GM04504 (cell line): ENCODE data around the gene SHROOM4.
A peak's percentile ranks its signal among the peaks of the same experiment; 100 is the strongest.

Experiments
- DNase-seq: peaks from one replicate; pipeline ENCODE4 v3.0.0-alpha.2; 2012; ENCODE audit warnings: low read depth

SHROOM4 gene

DNA sequence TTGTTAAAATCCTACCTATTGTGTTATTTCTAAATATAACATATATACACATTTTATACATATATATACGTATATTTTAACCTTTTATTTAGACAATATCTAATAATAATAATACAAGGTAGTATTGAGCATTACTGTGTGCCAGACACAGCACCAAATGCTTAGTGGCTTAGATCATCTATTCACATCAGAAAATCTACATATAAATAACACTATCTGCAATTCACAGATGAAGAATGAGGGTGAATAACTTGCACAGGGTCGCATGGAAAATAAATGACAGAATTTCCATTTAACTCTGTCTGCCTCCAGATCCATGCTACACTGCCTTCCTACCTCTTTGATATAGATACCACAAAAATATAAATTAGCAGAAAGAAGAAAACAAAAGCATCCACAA is 37.7 kb downstream of the SHROOM4 start:
- DNase-seq: no peak

DNA sequence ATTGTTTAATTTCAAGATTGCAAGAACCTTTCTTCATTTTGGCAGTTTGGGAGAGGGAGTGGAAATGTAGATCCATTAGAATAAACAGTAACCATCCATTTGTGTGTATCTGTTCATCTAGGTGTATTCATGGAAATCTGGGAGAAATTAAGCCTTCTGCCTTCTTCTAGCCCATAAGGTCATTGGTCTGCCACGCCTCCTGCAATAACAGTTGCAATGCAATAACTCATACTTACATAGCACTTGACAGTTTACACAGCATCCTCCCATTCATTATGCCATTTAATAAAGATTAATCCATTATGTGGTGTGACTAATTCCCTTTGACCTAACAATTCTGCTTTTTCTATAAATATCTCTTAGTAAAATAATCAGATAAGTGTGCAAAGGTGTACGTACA is 42.6 kb downstream of the SHROOM4 start:
- DNase-seq: no peak

DNA sequence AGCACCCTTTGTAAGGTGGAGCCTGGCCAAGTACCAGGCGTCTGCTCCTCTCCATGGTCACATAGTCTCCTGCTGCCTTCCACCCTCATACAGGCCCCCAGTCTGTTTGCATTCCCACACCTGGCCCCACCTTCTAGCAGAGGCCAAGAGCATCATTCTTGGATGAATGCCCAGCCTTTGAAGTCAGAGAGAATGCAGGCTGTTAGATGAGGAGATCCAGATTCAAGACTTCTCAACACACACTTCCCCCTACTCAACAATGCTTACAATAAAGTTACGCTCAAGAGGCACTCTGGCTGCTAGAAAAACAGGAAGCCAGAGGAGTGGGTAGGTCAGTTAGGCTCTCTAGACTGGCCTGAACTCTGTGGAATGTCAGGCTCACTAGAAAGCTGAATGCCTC is 43.3 kb downstream of the SHROOM4 start:
- no peak for DNase-seq

DNA sequence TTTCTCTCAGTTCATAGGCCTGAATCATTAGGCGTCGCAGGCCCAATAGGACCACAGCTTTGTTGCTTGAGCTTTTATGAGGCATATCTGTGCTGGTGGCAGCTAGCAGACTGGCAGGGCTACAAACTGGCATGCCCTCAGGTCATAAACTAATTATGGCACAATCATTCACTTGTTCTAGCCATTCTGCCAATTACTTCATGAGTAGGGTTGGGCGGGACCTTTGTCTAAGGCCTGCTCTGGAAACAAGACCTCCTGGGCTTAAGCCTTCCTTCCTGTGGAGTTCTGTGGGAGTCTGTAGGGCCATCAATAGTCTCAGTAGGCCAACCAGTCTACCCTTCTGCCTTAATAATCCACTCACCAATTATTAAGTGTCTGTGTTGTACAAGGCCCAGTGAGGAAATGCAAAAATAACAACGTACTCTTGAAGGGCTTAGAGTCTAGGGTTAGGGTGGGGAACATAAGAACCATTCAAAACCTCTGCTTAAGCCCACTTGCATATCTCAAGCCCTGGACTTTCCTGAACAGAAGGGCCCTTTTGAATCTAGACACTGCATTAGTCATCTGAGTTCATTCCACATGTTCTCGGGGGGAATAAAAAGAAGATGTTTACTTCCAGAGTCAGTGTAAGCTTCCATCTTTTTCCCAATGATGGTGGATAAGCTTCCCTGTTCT is 44.5 kb downstream of the SHROOM4 start:
- DNase-seq: no peak

DNA sequence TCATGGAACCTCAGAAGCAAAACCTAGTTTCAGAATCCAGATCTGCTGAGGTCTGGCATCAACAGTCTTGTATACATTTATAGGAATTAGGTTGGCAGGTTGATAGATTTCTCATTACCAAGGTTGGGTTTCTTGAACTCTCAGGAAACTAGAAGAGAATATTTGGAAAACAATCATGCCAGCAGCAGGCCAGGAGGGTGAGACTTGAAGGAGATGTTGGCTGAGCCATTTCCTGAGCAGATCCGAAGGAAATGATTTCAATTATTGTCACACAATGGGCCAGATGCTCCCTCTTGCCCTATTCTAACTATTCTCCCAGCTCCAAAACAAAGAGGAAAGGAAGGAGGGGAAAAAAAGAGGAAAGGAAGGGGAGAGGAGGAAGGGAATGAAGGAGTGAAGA is 45.2 kb downstream of the SHROOM4 start:
- DNase-seq: no peak

DNA sequence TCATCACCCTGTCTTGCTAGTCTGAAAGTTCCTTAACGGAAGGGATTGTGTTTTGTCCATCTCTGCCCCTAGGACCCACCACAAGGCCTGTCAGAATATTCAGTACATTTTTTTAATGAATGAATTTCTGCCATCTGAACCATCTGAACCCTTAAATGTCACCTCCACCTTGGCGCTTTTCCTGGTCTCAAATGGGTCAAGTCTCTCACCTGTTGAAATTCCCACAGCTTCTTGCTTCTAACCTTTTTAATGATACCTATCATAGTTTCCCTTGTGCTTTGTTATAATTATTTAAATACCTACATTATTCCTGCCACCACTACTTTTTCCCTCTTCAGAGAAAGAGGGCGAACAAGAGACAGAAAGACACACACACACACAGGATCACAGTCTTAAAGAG is 48.0 kb downstream of the SHROOM4 start:
- DNase-seq: no peak

DNA sequence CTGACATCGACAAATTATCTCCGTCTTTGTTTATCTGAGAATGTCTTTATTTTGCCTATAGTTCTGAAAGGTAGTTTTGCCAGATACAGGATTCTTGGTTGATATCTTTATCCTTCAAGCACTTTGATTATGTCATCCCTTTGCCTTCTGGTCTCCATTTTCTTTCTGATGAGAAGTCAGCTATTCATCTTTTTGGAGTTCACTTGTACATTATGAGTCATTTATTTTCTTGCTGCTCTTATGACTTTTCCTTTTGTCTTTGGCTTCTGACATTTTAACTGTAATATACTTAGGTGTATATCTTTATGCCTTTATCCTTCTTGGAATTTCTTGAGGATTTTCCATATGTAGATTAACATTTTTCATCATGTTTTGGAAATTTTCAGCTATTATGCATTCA is 51.4 kb downstream of the SHROOM4 start:
- DNase-seq: no peak

DNA sequence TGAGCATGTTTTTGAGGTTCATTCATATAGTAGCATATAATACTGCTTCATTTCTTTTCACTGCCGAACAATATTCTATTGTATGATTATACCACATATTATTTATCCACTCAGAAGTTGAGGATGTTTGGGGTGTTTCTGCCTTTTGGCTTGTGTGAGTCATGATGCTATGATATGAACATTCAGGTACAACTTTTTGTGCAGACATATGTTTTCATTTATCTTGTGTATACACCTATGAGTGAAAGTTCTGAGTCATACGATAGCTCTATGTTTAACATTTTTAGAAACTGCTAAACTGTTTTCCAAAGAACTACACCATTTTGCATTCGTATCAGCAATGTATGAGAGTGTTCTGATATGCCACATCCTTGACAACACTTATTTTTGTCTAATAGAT is 57.7 kb downstream of the SHROOM4 start:
- DNase-seq: no peak

DNA sequence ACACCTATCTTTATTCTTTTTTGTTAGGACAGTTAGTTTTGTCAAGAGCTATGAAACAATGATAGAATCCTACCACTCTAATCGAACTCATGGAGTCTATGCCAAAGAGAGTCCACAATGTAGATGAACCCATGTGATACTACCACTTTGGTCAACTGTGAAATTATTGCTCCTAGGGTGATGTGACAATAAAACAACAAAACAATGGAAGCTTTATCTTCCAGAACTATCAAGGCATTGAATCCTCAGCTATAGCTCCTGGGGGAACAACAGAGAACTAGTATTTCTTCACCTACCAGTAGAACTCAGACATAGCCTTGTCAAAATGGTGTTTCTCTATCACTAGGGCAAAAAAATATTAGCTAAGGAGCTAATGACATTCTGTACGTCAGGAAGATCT is 62.9 kb downstream of the SHROOM4 start:
- no peak for DNase-seq

DNA sequence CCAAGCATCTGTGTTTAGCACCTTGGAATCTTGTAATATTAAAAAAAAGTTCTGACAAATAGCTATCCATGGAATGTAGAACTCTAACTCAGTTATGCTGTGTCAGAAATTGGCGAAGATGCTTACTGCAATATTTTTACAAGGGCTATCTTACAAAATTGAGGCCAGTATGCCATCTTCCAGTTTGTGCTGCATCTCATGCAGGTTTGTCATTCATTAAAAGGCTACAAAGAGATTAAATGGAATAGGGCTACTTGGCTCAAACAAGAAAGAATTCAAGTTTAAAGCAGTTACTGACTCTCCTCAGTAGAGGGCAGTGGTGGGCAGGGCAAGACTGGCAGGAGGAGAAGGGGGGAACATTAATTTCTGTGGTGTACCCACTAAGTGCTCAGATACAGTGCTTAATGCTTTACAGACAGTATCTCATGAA is 66.5 kb downstream of the SHROOM4 start:
- DNase-seq: peak; percentile 24

DNA sequence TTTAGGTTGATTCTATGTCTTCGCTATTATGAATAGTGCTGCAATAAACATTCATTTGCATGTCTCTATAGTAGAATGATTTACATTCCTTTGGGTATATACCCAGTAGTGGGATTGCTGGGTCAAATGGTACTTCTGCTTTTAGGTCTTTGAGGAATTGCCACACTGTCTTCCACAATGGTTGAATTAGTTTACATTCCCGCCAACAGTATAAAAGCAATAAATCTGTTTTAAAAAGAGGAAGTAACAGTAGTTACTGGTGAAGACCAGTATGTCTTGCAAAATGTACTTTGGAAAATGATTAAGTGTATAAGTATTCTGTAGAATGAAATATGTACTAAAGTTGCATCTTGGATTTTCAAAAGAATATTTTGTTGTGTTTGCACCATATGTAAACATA is 77.3 kb downstream of the SHROOM4 start:
- DNase-seq: no peak

DNA sequence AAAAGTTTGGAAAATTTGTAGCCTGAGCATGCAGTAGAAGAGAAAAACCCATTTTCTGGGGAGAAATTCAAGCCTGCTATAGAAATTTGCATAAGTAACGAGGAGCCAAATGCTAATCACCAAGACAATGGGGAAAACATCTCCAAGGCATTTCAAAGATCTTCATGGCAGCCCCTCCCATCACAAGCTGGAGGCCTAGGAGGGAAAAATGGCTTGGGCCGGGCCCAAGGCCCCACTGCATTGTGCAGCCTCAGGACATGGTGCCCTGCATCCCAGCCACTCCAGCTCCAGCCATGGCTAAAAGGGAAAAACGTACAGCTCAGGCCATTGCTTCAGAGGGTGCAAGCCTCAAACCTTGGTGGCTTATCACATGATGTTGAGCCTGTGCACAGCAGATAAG is 87.7 kb downstream of the SHROOM4 start:
- no peak for DNase-seq

DNA sequence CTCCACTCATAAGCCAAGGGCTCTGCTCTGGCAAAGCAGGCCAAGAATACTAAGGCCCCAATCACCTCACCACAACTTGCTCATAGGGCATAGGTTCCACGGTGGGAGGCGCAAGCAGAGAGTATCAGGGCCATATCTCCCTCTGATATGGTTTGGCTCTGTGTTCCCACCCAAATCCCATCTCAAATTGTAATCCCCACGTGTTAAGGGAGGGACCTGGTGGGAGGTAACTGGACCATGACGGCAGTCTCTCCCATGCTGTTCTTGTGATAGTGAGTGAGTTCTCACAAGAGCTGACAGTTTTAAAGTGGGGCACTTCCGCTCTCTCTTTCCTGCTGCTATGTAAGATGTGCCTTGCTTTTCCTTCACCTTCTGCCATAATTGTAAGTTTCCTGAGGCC is 88.7 kb downstream of the SHROOM4 start:
- no peak for DNase-seq

DNA sequence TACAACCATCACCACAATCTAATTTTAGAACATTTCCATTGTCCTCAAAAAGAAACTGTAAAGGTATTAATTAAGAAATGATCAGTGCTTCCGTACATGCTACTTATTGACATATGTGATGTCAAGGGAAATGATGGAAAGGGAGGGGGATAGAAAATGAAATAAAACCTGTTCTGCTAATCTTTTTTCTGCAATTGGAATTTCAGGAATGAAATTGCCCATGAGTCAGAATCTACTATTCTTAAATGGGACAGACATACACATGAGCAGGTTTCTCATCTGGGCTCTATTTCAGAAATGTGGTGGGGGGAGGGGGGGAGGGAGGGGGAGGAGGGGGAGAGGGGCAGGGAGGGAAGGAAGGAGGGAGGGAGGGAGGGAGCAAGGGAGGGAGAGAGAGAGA is 91.0 kb downstream of the SHROOM4 start:
- DNase-seq: no peak

DNA sequence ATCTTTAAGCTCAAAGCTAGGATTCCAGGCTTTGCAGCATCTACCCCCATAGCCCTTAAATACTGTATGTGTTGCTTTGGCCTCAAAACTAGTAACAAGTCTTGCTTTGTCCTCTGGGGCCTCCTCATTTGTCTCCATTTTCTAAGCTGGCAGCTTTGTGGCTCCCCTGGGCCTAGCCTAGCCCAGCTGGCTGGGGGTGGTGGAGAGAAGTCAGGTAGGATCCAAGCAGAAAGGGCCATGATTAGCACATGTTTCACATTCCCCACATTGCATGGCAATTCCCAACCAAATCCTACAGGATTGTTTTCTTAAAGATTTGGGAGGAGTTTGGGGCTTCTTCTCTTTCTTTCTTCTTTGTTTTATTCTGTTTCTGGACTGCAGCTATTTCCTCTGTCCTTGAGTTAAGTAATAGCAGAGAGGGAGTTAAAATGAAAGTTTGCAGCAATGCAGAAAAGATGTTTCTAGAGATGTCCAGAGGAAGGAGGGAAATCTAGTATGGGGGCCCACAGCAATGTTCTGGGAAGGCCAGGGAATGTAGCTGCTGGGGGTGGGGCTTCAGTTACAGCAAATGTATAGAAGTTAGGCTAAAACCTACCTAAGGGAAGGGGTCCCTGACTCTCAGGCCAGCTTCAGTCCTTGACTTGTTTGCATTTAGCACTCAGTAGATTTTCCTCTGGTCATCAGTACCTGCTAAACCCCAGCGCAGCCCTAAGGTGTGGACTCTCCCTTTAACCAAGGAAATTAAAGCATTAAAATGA is 92.1 kb downstream of the SHROOM4 start:
- no peak for DNase-seq

DNA sequence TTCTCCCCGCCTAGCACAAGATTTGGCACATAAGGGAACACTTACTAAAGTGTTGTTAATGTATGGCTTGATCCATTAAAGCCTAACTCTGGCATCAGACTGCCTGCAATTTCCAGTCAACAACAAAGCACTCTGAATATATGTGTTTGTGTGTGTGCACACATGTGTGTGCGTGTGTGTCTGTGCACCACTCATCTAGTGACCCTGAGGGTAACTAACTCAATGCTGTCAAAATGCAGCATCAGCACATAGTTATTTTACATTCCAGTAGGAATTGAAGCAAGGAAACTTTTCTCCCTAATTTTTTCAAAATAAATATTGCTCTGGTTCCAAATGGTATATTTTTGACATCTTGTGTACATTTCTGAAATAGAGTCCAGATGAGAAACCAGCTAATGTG is 94.4 kb downstream of the SHROOM4 start:
- DNase-seq: no peak

DNA sequence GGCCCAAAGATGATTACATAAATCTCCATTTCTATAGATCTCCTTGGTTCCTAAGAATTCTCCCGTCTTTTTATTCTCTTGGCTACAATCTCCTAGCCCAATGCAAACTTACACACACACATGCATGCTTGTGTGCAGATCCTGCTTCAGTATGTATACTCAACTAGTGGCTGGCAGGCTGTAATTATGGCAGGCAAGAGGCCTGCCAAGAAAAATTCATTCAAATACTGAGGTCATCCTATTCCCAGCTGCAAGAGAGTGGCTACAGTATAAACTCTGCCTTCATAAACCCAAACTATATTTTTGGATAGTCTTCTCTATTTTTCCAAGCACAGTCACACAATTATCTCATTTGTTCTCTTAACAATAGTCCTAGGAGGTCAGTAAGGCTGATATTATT is 95.2 kb downstream of the SHROOM4 start:
- no peak for DNase-seq

DNA sequence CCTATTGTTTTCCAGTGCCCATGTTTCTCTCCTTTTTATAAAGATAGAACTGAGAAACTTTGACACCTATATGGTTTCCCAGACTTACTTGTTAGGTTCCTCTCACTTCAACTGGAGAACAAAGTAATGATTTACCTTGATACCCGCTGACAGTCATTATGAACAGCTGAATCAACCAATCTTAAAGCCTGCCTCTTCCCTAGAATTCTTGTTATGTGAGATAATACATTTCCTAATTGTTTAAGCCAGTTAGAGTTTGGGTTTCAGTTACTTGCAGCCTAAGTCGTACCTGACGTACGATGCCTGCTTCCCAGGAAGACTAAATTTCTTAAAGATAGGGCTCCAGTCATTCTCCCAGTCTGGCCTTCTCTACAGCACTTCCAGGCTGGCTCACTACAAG is 97.3 kb downstream of the SHROOM4 start:
- DNase-seq: no peak

DNA sequence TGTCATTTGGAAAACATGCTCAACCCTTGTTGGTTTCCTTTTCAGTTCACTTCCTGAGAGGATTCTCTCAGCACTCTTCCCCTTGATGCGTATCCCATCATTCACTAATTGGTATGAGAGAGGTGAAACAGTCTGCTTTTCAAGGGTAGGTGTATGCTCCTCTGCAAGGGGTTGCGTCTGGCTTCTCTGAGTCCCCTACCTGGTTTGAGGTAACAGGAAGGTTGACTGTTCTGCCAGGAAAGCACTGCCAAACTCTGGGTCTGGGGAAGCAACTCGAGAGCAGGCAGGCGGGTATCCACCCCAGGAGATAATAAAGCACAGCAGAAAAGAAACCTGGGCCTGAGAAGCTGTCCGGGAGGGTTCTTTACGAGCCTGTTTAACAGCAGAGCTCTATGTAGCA is 101.2 kb downstream of the SHROOM4 start:
- no peak for DNase-seq

DNA sequence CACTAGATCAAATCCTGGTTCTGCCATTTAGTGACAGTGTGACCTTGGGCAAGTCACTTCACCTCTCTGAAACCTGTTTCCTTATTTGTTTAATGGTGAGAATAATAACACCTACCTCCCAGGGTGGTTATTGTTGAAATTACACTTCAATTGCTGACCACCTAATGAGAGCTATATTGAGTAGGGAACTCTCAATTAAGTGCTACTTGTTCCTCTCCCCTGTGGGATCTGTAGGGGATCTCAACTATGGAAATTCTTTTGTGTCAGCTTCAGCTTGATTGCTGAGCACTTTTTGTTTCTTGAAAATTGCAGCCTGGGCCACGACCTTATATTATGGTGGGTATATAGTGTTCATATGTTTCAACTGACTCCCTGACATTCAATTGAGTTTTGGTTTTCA is 102.1 kb downstream of the SHROOM4 start:
- no peak for DNase-seq

DNA sequence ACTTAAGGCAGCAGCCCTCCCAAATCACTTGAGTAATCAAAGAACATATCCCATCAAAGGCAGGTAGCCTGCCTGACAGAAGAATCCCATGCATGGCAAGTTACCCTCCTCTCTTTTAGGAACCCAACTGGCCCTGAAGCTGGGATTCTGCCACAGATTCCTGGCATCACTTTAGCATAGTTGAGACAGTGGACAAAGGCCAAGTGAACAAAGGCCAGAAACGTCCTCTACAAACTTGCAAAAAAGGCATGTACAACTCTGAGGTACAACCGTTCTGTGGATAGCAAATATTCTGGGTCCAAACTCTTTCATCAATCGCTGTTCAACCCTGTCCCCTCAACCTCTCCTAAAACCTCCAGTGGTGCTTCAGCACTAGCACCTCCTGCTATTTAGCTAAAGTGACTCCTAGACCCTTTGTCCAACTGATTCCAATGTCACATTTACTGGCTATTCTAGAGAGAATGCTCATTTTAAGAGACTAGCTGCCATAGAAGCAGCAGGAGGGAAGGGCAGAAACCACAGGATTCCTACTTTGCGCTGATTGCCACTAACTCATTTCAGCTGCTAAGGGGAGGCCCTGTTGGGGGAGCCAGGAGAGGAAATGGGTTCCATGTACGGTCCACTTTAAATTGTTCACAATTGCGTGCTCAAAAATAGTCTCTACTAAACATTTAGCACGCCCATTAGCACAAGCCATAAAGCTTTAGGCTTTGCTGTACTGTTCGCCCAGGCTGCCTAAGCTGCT is 105.9 kb downstream of the SHROOM4 start:
- DNase-seq: no peak

DNA sequence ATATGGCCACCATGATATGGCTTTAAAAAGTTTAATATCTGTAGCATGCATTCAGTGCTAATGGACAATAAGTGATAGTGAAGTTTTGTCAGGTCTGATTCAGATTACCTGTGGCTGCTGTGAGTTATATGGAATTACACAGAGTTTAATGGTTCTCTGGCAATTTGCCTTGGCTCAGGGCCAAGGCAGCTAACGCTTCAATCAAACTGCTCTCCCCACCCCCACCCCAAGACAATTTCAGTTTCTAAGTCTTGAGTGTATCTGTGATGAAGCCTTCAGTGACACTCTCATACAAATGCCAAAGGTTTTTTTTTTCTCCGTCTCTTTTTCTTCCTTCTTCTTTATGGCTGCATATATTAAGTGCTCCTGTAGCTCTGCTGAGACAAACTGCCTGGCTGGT is 106.6 kb downstream of the SHROOM4 start:
- no peak for DNase-seq

DNA sequence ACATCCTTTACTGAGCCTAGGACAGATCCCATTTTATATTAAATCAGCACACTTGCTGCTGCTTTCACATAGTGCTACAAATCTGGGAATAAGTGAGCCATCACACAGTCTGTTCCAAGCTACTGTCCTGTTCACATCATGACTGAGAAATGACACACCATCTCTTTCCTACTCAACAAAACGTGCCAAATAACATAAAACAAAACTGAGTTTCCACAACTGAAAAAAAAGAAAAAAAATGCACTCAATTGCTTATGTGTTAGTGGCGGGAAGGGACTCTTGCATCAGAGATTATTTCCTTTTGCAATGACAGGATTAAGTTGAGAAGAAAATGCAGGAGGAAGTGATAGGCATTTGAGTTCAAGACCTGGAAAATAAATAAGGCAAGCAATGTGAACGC is 109.0 kb downstream of the SHROOM4 start:
- DNase-seq: no peak
